Activated CD4-positive, alpha-beta memory T cell treated with anti-CD3 and anti-CD28 coated beads for 36 hours (primary cell): ENCODE measurements around the gene CXCL8. TPM values are rescaled to one million over a fixed set of nuclear protein-coding genes. Genes with fewer than 3 reads are reported as not detected.
"Not testable (repeated sequence)": the region's sequence is repeated elsewhere in the genome, so short reads cannot be mapped to it uniquely, and the experiment has no call there.

Source experiments
- CTCF ChIA-PET: fragments of 350-600 bp; sonication (Branson Sonifier 250); formaldehyde crosslinking; loops from one replicate; lab custom pipeline; 2021; ENCODE audit warnings: antibody characterized with exemption, inconsistent platforms; lab: Charles Lee
- POLR2A ChIA-PET: fragments of 350-600 bp; sonication (Branson Sonifier 250); formaldehyde crosslinking; loops from one replicate; lab custom pipeline; 2021; ENCODE audit warnings: antibody characterized with exemption; lab: Charles Lee
- DNase-seq: peaks from one replicate; pipeline ENCODE4 v3.0.0-alpha.2; 2020
- H3K27ac Mint-ChIP-seq: one replicate; pipeline ENCODE4 v1.8.0; 2021; ENCODE audit warnings: mixed read lengths
- H3K27me3 Mint-ChIP-seq: one replicate; pipeline ENCODE4 v1.8.0; 2021; ENCODE audit warnings: mixed read lengths
- H3K36me3 Mint-ChIP-seq: one replicate; pipeline ENCODE4 v1.8.0; 2021; ENCODE audit warnings: mixed read lengths
- H3K4me1 Mint-ChIP-seq: one replicate; pipeline ENCODE4 v1.8.0; 2021; ENCODE audit warnings: low read depth, mixed read lengths
- H3K4me3 Mint-ChIP-seq: one replicate; pipeline ENCODE4 v1.8.0; 2021; ENCODE audit warnings: mild to moderate bottlenecking, mixed read lengths
- H3K9me3 Mint-ChIP-seq: one replicate; pipeline ENCODE4 v1.8.0; 2021; ENCODE audit warnings: mixed read lengths
- intact Hi-C: fragments of 100-400 bp; cut with micrococcal nuclease; formaldehyde crosslinking; loops from one replicate; pipeline ENCODE4 v1.15.1; 2023
- total RNA-seq, 2 experiments: library from RNA; stranded (reverse); gene quantifications; one replicate each; pipeline ENCODE4 v1.2.3, GENCODE V29; 2021

The CXCL8 gene
- total RNA-seq, 2 experiments from 2014 or later = 0.56 to 0.81 TPM

- CTCF ChIA-PET = no interaction called here
- no peak for DNase-seq
- Mint-ChIP-seq H3K4me3 (no peak overlapping the region), H3K36me3 (no peaks in the 10 kb centered on the region), H3K27ac (no peak overlapping the region), H3K27me3 (no peaks in the 10 kb centered on the region), H3K4me1 (no peaks in the 10 kb centered on the region), H3K9me3 (no peaks in the 10 kb centered on the region)
- intact Hi-C loops = no loop called here
- POLR2A ChIA-PET = no interaction called here
Observed at GRCh38 chr4:73754934-73755333, 14.6 kb downstream of the CXCL8 start.

GRCh38 chr4:73759357-73759756, 19.0 kb downstream of the CXCL8 start:
- CTCF ChIA-PET = no interaction called here
- Mint-ChIP-seq H3K4me3 (no peak overlapping the region), H3K36me3 (no peaks in the 10 kb centered on the region), H3K9me3 (no peaks in the 10 kb centered on the region), H3K4me1 (no peaks in the 10 kb centered on the region), H3K27ac (no peak overlapping the region), H3K27me3 (no peaks in the 10 kb centered on the region)
- POLR2A ChIA-PET = no interaction called here
- no peak for DNase-seq
- intact Hi-C loops = no loop called here

GRCh38 chr4:73761856-73762255, 21.5 kb downstream of the CXCL8 start:
- H3K36me3 Mint-ChIP-seq = no peaks in the 10 kb centered on the region
- POLR2A ChIA-PET = no interaction called here
- no peak overlapping the region for H3K27ac Mint-ChIP-seq
- H3K4me3 Mint-ChIP-seq = no peak overlapping the region
- no peaks in the 10 kb centered on the region for H3K9me3 Mint-ChIP-seq
- no peak for DNase-seq
- H3K4me1 Mint-ChIP-seq = no peaks in the 10 kb centered on the region
- intact Hi-C loops = no loop called here
- H3K27me3 Mint-ChIP-seq = no peaks in the 10 kb centered on the region
- CTCF ChIA-PET = no interaction called here

- Mint-ChIP-seq H3K36me3 (no peaks in the 10 kb centered on the region), H3K9me3 (no peaks in the 10 kb centered on the region), H3K27me3 (no peaks in the 10 kb centered on the region), H3K4me1 (no peaks in the 10 kb centered on the region), H3K27ac (no peak overlapping the region), H3K4me3 (no peak overlapping the region)
- CTCF ChIA-PET = no interaction called here
- POLR2A ChIA-PET = no interaction called here
- intact Hi-C loops = no loop called here
- DNase-seq = no peak
Observed at GRCh38 chr4:73762409-73762808, 22.0 kb downstream of the CXCL8 start.

- DNase-seq = no peak
- no peaks in the 10 kb centered on the region for H3K36me3 Mint-ChIP-seq
- no peak overlapping the region for H3K4me3 Mint-ChIP-seq
- H3K4me1 Mint-ChIP-seq = no peaks in the 10 kb centered on the region
- no peak overlapping the region for H3K27ac Mint-ChIP-seq
- no peaks in the 10 kb centered on the region for H3K9me3 Mint-ChIP-seq
- no peaks in the 10 kb centered on the region for H3K27me3 Mint-ChIP-seq
- CTCF ChIA-PET = no interaction called here
- intact Hi-C loops = no loop called here
- POLR2A ChIA-PET = no interaction called here
Observed at GRCh38 chr4:73763877-73764276, 23.5 kb downstream of the CXCL8 start.

GRCh38 chr4:73764513-73764912, 24.1 kb downstream of the CXCL8 start:
- H3K4me1 Mint-ChIP-seq = no peaks in the 10 kb centered on the region
- ChIA-PET POLR2A (no interaction called here), CTCF (no interaction called here)
- no peak overlapping the region for H3K4me3 Mint-ChIP-seq
- H3K9me3 Mint-ChIP-seq = no peaks in the 10 kb centered on the region
- H3K36me3 Mint-ChIP-seq = no peaks in the 10 kb centered on the region
- H3K27ac Mint-ChIP-seq = no peak overlapping the region
- H3K27me3 Mint-ChIP-seq = no peaks in the 10 kb centered on the region
- DNase-seq = no peak
- intact Hi-C loops = no loop called here

GRCh38 chr4:73765296-73765695, 24.9 kb downstream of the CXCL8 start:
- ChIA-PET POLR2A (no interaction called here), CTCF (no interaction called here)
- Mint-ChIP-seq H3K9me3 (no peaks in the 10 kb centered on the region), H3K27ac (no peak overlapping the region), H3K36me3 (no peaks in the 10 kb centered on the region), H3K4me3 (no peak overlapping the region), H3K27me3 (no peaks in the 10 kb centered on the region), H3K4me1 (no peaks in the 10 kb centered on the region)
- DNase-seq = no peak
- intact Hi-C loops = no loop called here

GRCh38 chr4:73770917-73771316, 30.5 kb downstream of the CXCL8 start:
- H3K36me3 Mint-ChIP-seq = no peaks in the 10 kb centered on the region
- H3K27ac Mint-ChIP-seq = no peak overlapping the region
- CTCF ChIA-PET = no interaction called here
- POLR2A ChIA-PET = no interaction called here
- no peaks in the 10 kb centered on the region for H3K4me1 Mint-ChIP-seq
- no peak for DNase-seq
- no peak overlapping the region for H3K4me3 Mint-ChIP-seq
- intact Hi-C loops = no loop called here
- H3K9me3 Mint-ChIP-seq = no peaks in the 10 kb centered on the region
- H3K27me3 Mint-ChIP-seq = no peaks in the 10 kb centered on the region

GRCh38 chr4:73772363-73772762, 32.0 kb downstream of the CXCL8 start:
- H3K9me3 Mint-ChIP-seq = no peaks in the 10 kb centered on the region
- H3K27ac Mint-ChIP-seq = no peak overlapping the region
- H3K4me1 Mint-ChIP-seq = no peaks in the 10 kb centered on the region
- DNase-seq = no peak
- H3K36me3 Mint-ChIP-seq = no peaks in the 10 kb centered on the region
- CTCF ChIA-PET = no interaction called here
- H3K27me3 Mint-ChIP-seq = no peaks in the 10 kb centered on the region
- H3K4me3 Mint-ChIP-seq = no peak overlapping the region
- POLR2A ChIA-PET = no interaction called here
- intact Hi-C loops = no loop called here

GRCh38 chr4:73774406-73774805, 34.0 kb downstream of the CXCL8 start:
- H3K36me3 Mint-ChIP-seq, POLR2A ChIA-PET, CTCF ChIA-PET, H3K4me1 Mint-ChIP-seq, H3K27me3 Mint-ChIP-seq, DNase-seq, H3K27ac Mint-ChIP-seq, H3K4me3 Mint-ChIP-seq, intact Hi-C loops, H3K9me3 Mint-ChIP-seq: not testable (repeated sequence)

- H3K4me3 Mint-ChIP-seq = no peak overlapping the region
- intact Hi-C loops = no loop called here
- H3K4me1 Mint-ChIP-seq = no peaks in the 10 kb centered on the region
- no peaks in the 10 kb centered on the region for H3K27me3 Mint-ChIP-seq
- CTCF ChIA-PET = no interaction called here
- DNase-seq = no peak
- H3K27ac Mint-ChIP-seq = no peak overlapping the region
- no peaks in the 10 kb centered on the region for H3K36me3 Mint-ChIP-seq
- H3K9me3 Mint-ChIP-seq = no peaks in the 10 kb centered on the region
- POLR2A ChIA-PET = no interaction called here
Observed at GRCh38 chr4:73776321-73776729, 36.0 kb downstream of the CXCL8 start.

GRCh38 chr4:73777612-73778011, 37.2 kb downstream of the CXCL8 start:
- intact Hi-C loops = no loop called here
- no peak overlapping the region for H3K27ac Mint-ChIP-seq

GRCh38 chr4:73780243-73780642, 39.9 kb downstream of the CXCL8 start:
- Mint-ChIP-seq H3K9me3 (no peaks in the 10 kb centered on the region), H3K4me1 (no peaks in the 10 kb centered on the region), H3K36me3 (no peaks in the 10 kb centered on the region), H3K27me3 (no peaks in the 10 kb centered on the region), H3K4me3 (no peak overlapping the region), H3K27ac (no peak overlapping the region)
- DNase-seq = no peak
- POLR2A ChIA-PET = no interaction called here
- CTCF ChIA-PET = no interaction called here
- intact Hi-C loops = no loop called here

More at GRCh38 chr4:73777612-73778011, 37.2 kb downstream of the CXCL8 start:
- CTCF ChIA-PET = no interaction called here
- H3K36me3 Mint-ChIP-seq = no peaks in the 10 kb centered on the region
- no peak overlapping the region for H3K4me3 Mint-ChIP-seq
- no peaks in the 10 kb centered on the region for H3K9me3 Mint-ChIP-seq
- H3K4me1 Mint-ChIP-seq = no peaks in the 10 kb centered on the region
- H3K27me3 Mint-ChIP-seq = no peaks in the 10 kb centered on the region
- POLR2A ChIA-PET = no interaction called here
- no peak for DNase-seq

- intact Hi-C loops = no loop called here
- Mint-ChIP-seq H3K27me3 (no peaks in the 10 kb centered on the region), H3K27ac (no peak overlapping the region), H3K4me1 (no peaks in the 10 kb centered on the region), H3K36me3 (no peaks in the 10 kb centered on the region), H3K9me3 (no peaks in the 10 kb centered on the region), H3K4me3 (no peak overlapping the region)
- no peak for DNase-seq
- POLR2A ChIA-PET = no interaction called here
- CTCF ChIA-PET = no interaction called here
Observed at GRCh38 chr4:73780834-73781233, 40.5 kb downstream of the CXCL8 start.
